ENCODE data around the gene COLEC12.
"Not testable (repeated sequence)": the region's sequence is repeated elsewhere in the genome, so short reads cannot be mapped to it uniquely, and the experiment has no call there.

COLEC12 gene

GRCh38 chr18:308086-308485 lies 192.4 kb downstream of the COLEC12 start:
- not testable (repeated sequence) for H2AFZ ChIP-seq (ENCODE audit: low read depth, low read length); H3K36me3 ChIP-seq (ENCODE audit: insufficient read depth, low read length); H3K9me3 ChIP-seq (ENCODE audit: low read length); H3K27me3 ChIP-seq (ENCODE audit: insufficient read depth, low read length); H3K4me1 ChIP-seq (ENCODE audit: insufficient read depth, low read length); H3K4me3 ChIP-seq (ENCODE audit: low read length)

DNA sequence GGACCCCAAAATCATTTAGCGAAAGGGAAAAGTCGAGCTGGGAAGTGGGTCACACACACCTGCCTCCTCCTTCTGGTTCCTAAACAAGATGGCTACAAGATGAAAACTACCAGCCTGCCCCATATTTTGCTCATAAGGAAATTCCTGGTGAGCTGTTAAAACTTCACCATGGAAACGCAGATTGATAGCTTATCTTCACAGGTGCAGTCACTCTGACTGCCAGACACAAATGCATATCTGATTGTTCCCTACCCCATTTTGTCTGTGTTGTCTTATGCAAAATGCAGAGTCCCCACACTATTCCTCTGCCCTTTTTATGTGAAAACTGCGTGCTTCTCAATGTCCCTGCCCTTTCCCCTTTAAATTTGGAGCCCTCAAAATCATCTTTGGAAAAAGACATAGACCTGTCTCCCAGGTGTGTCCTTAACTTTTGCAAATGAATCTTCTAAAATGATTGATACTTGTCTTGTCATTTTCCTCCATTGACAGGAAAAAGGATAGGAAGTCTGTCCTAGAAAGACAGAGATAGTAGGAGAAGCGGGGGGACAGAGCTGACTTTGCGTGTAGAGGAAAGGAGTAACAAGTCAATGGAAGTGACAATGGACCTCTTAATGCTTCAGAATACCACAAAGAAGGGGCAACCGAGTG lies 193.8 kb downstream of the COLEC12 start:
- Histone ChIP-seq H3K4me1 (ENCODE audit: insufficient read depth, low read length) (peaks cover 7% of the 10 kb centered on the region), H3K27me3 (ENCODE audit: insufficient read depth, low read length) (no peaks in the 10 kb centered on the region), H3K4me3 (ENCODE audit: low read length) (no peak overlapping the region), H3K9me3 (ENCODE audit: low read length) (no peaks in the 10 kb centered on the region), H3K36me3 (ENCODE audit: insufficient read depth, low read length) (no peaks in the 10 kb centered on the region), H2AFZ (ENCODE audit: low read depth, low read length) (no peak overlapping the region)

DNA sequence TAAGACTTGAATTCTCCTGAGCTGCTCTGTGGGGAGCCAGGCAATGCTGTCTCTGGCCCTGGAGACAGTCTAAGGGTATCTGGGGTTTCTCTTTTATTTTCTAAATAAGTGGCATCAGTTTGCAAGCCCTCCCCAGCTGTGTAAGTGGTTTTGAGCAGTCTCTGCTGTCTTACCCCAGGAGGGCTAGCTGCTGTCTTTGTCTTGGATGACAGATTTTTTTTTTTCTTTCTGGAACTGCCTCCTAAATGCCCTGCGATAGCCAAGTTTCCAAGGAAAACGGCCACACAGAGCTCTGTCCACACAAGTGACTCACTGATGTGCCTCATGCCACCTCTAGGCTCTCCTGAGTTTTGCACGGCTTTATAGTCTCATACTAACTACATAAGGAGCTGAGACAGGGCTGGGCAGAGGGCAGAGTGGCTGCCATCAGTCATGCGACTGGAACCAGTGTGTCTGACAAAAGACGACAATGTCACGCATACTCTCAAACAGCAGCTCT lies 195.4 kb downstream of the COLEC12 start:
- Histone ChIP-seq H3K36me3 (ENCODE audit: insufficient read depth, low read length) (no peaks in the 10 kb centered on the region), H3K4me1 (ENCODE audit: insufficient read depth, low read length) (peaks cover 7% of the 10 kb centered on the region), H3K27me3 (ENCODE audit: insufficient read depth, low read length) (no peaks in the 10 kb centered on the region), H2AFZ (ENCODE audit: low read depth, low read length) (no peak overlapping the region), H3K9me3 (ENCODE audit: low read length) (no peaks in the 10 kb centered on the region), H3K4me3 (ENCODE audit: low read length) (no peak overlapping the region)

GRCh38 chr18:303607-304006 lies 196.9 kb downstream of the COLEC12 start:
- Histone ChIP-seq H3K36me3 (ENCODE audit: insufficient read depth, low read length) (no peaks in the 10 kb centered on the region), H3K27me3 (ENCODE audit: insufficient read depth, low read length) (no peaks in the 10 kb centered on the region), H2AFZ (ENCODE audit: low read depth, low read length) (no peak overlapping the region), H3K9me3 (ENCODE audit: low read length) (no peaks in the 10 kb centered on the region), H3K4me1 (ENCODE audit: insufficient read depth, low read length) (peaks cover 7% of the 10 kb centered on the region), H3K4me3 (ENCODE audit: low read length) (no peak overlapping the region)

DNA sequence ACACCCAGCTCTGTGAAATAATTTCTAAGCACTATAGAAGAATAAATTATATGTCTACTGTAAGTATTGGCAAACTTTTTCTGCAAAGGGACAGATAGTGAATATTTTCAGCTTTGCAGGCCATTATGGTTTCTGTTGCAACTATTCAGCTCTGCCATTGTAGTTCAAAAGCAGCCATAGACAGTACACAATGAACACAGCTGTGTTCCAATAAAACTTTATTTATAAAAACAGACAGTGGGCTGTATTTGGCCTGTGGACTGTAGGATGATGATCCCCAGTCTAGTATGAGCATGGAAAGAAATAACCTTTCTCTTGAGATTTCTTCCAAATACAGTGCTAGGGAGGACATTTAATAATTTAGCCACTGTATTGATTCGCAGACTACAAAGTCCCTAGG lies 197.5 kb downstream of the COLEC12 start:
- Histone ChIP-seq H2AFZ (ENCODE audit: low read depth, low read length) (no peak overlapping the region), H3K27me3 (ENCODE audit: insufficient read depth, low read length) (no peaks in the 10 kb centered on the region), H3K36me3 (ENCODE audit: insufficient read depth, low read length) (no peaks in the 10 kb centered on the region), H3K4me1 (ENCODE audit: insufficient read depth, low read length) (peaks cover 7% of the 10 kb centered on the region), H3K4me3 (ENCODE audit: low read length) (no peak overlapping the region), H3K9me3 (ENCODE audit: low read length) (no peaks in the 10 kb centered on the region)

GRCh38 chr18:302097-302496 lies 198.4 kb downstream of the COLEC12 start:
- H3K36me3 ChIP-seq (ENCODE audit: insufficient read depth, low read length), result no peaks in the 10 kb centered on the region
- no peak overlapping the region for H3K4me3 ChIP-seq (ENCODE audit: low read length)
- H3K27me3 ChIP-seq (ENCODE audit: insufficient read depth, low read length), result no peaks in the 10 kb centered on the region
- H3K9me3 ChIP-seq (ENCODE audit: low read length), result no peaks in the 10 kb centered on the region
- no peak overlapping the region for H2AFZ ChIP-seq (ENCODE audit: low read depth, low read length)
- H3K4me1 ChIP-seq (ENCODE audit: insufficient read depth, low read length), result peaks cover 7% of the 10 kb centered on the region

- Histone ChIP-seq H3K27me3 (ENCODE audit: insufficient read depth, low read length) (no peaks in the 10 kb centered on the region), H2AFZ (ENCODE audit: low read depth, low read length) (no peak overlapping the region), H3K36me3 (ENCODE audit: insufficient read depth, low read length) (no peaks in the 10 kb centered on the region), H3K4me1 (ENCODE audit: insufficient read depth, low read length) (peaks cover 4% of the 10 kb centered on the region), H3K4me3 (ENCODE audit: low read length) (no peak overlapping the region), H3K9me3 (ENCODE audit: low read length) (no peaks in the 10 kb centered on the region)
These were observed 202.6 kb downstream of the COLEC12 start for GRCh38 chr18:297936-298335.

DNA sequence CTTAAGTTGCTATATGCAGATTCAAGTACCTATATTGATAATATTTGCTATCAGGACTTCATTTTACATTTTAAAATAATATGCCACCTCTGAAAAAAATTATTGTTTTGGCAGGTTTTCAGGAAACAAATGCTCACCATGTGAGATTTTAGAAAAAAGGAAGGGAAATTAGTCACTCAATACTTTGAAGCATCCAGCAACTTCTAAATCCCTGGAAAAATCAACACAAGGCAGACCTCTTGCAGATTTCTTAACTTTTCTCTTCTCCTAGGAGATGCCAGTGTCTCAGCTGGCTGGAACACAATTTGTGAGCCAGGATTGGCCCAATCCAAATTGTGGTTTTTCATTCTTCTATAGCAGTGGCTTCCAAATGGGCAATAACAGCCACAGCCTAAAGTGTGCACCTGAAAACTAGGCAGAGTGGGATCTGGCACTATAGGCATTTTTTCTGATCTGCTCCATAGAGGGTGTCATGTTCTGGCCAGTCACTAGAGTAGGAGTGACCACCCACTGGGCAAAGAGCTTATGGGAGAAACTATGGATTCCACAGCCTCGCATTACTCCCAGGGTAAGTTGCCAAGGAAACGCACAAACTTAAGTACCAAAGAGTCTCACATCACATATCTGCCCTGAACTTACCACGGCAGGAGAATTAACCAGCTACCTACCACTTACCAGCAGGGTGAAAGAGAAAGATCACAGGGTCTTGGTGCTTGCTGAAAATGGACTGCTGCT lies 204.6 kb downstream of the COLEC12 start:
- Histone ChIP-seq H3K27me3 (ENCODE audit: insufficient read depth, low read length) (no peaks in the 10 kb centered on the region), H3K4me3 (ENCODE audit: low read length) (no peak overlapping the region), H3K9me3 (ENCODE audit: low read length) (no peaks in the 10 kb centered on the region), H2AFZ (ENCODE audit: low read depth, low read length) (no peak overlapping the region), H3K4me1 (ENCODE audit: insufficient read depth, low read length) (peaks cover 4% of the 10 kb centered on the region), H3K36me3 (ENCODE audit: insufficient read depth, low read length) (no peaks in the 10 kb centered on the region)

DNA sequence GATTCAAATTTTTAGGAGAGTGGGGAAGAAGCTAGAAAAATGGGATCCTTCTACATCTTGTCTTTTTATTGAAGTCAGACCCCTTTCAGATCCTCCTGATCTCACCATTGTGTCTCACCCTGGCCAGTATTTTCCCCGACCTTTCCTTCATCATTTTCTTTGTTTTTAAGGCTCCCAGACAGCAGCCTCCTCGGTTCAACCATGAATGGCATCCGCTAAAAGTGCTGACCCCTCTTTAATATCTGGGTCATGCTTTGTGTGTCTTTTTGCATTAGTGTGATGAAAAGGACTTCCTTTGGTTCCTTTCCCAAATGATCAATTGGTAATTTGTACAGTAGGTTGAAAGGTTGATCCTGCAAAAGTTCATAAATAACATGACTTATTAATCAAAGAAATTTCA lies 205.9 kb downstream of the COLEC12 start:
- Histone ChIP-seq H3K36me3 (ENCODE audit: insufficient read depth, low read length) (no peaks in the 10 kb centered on the region), H2AFZ (ENCODE audit: low read depth, low read length) (no peak overlapping the region), H3K4me3 (ENCODE audit: low read length) (no peak overlapping the region), H3K9me3 (ENCODE audit: low read length) (no peaks in the 10 kb centered on the region), H3K4me1 (ENCODE audit: insufficient read depth, low read length) (peaks cover 4% of the 10 kb centered on the region), H3K27me3 (ENCODE audit: insufficient read depth, low read length) (no peaks in the 10 kb centered on the region)

DNA sequence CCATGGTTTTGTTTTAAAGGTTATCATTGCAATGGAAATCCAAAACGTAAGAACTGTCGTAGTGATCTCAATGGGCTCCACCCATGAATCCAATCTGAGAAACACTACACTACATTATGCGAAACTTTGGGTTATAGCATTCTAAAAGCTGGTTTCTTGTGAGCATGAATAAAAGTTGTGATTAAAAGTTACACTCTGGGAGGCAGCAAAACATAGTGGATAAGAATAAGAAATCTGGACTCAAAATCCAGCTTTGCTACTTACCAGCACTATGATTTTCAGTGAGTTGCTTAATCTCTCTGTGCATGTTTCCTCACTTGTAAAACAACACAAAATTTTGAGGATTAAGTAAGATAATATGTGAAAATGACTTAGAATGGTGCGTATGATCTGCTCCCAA lies 207.0 kb downstream of the COLEC12 start:
- H3K4me1 ChIP-seq (ENCODE audit: insufficient read depth, low read length), result peaks cover 4% of the 10 kb centered on the region
- no peaks in the 10 kb centered on the region for H3K36me3 ChIP-seq (ENCODE audit: insufficient read depth, low read length)

GRCh38 chr18:292271-292670 lies 208.2 kb downstream of the COLEC12 start:
- no peak overlapping the region for H2AFZ ChIP-seq (ENCODE audit: low read depth, low read length)
- H3K9me3 ChIP-seq (ENCODE audit: low read length), result no peaks in the 10 kb centered on the region
- no peaks in the 10 kb centered on the region for H3K27me3 ChIP-seq (ENCODE audit: insufficient read depth, low read length)
- H3K4me1 ChIP-seq (ENCODE audit: insufficient read depth, low read length), result peaks cover 4% of the 10 kb centered on the region
- H3K4me3 ChIP-seq (ENCODE audit: low read length), result no peak overlapping the region
- no peaks in the 10 kb centered on the region for H3K36me3 ChIP-seq (ENCODE audit: insufficient read depth, low read length)

More for the DNA sequence above, 207.0 kb downstream of the COLEC12 start:
- Histone ChIP-seq H3K9me3 (ENCODE audit: low read length) (no peaks in the 10 kb centered on the region), H3K27me3 (ENCODE audit: insufficient read depth, low read length) (no peaks in the 10 kb centered on the region), H3K4me3 (ENCODE audit: low read length) (no peak overlapping the region), H2AFZ (ENCODE audit: low read depth, low read length) (no peak overlapping the region)

DNA sequence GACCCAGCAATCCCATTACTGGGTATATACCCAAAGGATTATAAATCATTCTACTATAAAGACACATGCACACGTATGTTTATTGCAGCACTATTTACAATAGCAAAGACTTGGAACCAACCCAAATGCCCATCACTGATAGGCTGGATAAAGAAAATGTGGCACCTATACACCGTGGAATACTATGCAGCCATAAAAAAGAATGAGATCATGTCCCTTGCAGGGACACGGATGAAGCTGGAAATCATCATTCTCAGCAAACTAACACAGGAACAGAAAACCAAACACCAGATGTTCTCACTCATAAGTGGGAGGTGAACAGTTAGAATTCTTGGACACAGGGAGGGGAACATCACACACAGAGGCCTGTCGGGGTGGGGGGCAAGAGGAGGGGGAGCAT lies 210.5 kb downstream of the COLEC12 start:
- not testable (repeated sequence) for H3K36me3 ChIP-seq (ENCODE audit: insufficient read depth, low read length); H3K27me3 ChIP-seq (ENCODE audit: insufficient read depth, low read length); H2AFZ ChIP-seq (ENCODE audit: low read depth, low read length); H3K9me3 ChIP-seq (ENCODE audit: low read length); H3K4me3 ChIP-seq (ENCODE audit: low read length); H3K4me1 ChIP-seq (ENCODE audit: insufficient read depth, low read length)

DNA sequence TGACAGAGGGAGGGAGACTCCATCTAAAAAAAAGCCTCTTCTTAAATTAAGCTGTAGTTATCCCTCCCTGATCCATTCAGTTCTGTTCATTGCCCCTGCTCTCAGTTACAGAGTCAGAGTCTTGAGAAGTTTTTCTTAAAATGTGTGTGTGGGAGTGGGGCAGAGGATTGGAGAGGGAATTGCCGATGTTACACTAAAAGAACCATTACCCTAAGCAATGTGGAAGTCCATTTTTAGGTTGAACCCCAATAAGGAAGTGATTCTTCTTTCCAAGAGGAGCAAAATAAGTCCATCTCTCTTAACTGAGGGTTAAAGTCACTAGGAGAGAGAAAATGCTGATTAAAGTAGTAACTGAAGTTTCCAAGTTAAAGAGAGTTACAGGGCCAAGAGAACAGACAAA lies 211.5 kb downstream of the COLEC12 start:
- Histone ChIP-seq H3K36me3 (ENCODE audit: insufficient read depth, low read length) (no peaks in the 10 kb centered on the region), H2AFZ (ENCODE audit: low read depth, low read length) (no peak overlapping the region), H3K4me3 (ENCODE audit: low read length) (no peak overlapping the region), H3K4me1 (ENCODE audit: insufficient read depth, low read length) (no peaks in the 10 kb centered on the region), H3K27me3 (ENCODE audit: insufficient read depth, low read length) (no peaks in the 10 kb centered on the region), H3K9me3 (ENCODE audit: low read length) (no peaks in the 10 kb centered on the region)
